Ishikawa (cell line): ENCODE results near the gene CD99.

Experiments
- CREB1 ChIP-seq: IDR thresholded peaks from 2 replicates; pipeline ENCODE4 v1.6.1; 2012; ENCODE audit warnings: low read depth
- EP300 ChIP-seq: IDR thresholded peaks from 2 replicates; pipeline ENCODE4 v1.6.1; 2012; ENCODE audit warnings: borderline replicate concordance
- FOXM1 ChIP-seq: IDR thresholded peaks from 2 replicates; pipeline ENCODE4 v1.6.1; 2012; ENCODE audit warnings: low read depth, borderline replicate concordance
- MAX ChIP-seq: IDR thresholded peaks from 2 replicates; pipeline ENCODE4 v1.6.1; 2012
- NFIC ChIP-seq: IDR thresholded peaks from 2 replicates; pipeline ENCODE4 v1.6.1; 2012
- RAD21 ChIP-seq: IDR thresholded peaks from 2 replicates; pipeline ENCODE4 v1.6.1; 2012; ENCODE audit warnings: low read depth
- REST ChIP-seq: IDR thresholded peaks from 2 replicates; pipeline ENCODE4 v1.6.1; 2012; ENCODE audit warnings: low read depth, mild to moderate bottlenecking
- TAF1 ChIP-seq: IDR thresholded peaks from 2 replicates; pipeline ENCODE4 v1.6.1; 2012; ENCODE audit warnings: low read depth, mild to moderate bottlenecking
- TCF12 ChIP-seq: IDR thresholded peaks from 2 replicates; pipeline ENCODE4 v1.6.1; 2012; ENCODE audit warnings: low read depth
- USF1 ChIP-seq: IDR thresholded peaks from 2 replicates; pipeline ENCODE4 v1.6.1; 2012
- YY1 ChIP-seq: IDR thresholded peaks from 2 replicates; pipeline ENCODE4 v1.6.1; 2012; ENCODE audit warnings: low read depth
- ZBTB7A ChIP-seq: IDR thresholded peaks from 2 replicates; pipeline ENCODE4 v1.6.1; 2012; ENCODE audit warnings: low read depth

GRCh38 chrX:2709556-2709955 lies 18.5 kb downstream of the CD99 start:
- TF ChIP-seq RAD21 (no peak), YY1 (no peak), USF1 (no peak), MAX (no peak), EP300 (no peak), CREB1 (no peak), FOXM1 (no peak), REST (no peak), TCF12 (no peak), NFIC (no peak), TAF1 (no peak), ZBTB7A (no peak)
